HG03354 (cell line): ENCODE results near the gene FECH.
"Not testable (repeated sequence)": the region's sequence is repeated elsewhere in the genome, so short reads cannot be mapped to it uniquely, and the experiment has no call there.

ENCODE experiments used
- ATAC-seq: cut with Tn5 transposase; IDR thresholded peaks from one replicate; pipeline ENCODE4 v1.9.1; 2021; ENCODE audit warnings: mild to moderate bottlenecking; ENCODE audit not compliant: unreplicated experiment, poor library complexity, severe bottlenecking

Gene FECH

GRCh38 chr18:57538614-57539013 lies 47.9 kb downstream of the FECH start:
- no peak for ATAC-seq

GRCh38 chr18:57534511-57534909 lies 52.0 kb downstream of the FECH start:
- no peak for ATAC-seq

- ATAC-seq, result no peak
Observed at GRCh38 chr18:57533868-57534510, 52.5 kb downstream of the FECH start.

GRCh38 chr18:57533006-57533867 lies 53.3 kb downstream of the FECH start:
- ATAC-seq, result no peak

- no peak for ATAC-seq
Observed at GRCh38 chr18:57529151-57529550, 57.4 kb downstream of the FECH start.

- no peak for ATAC-seq
Observed at GRCh38 chr18:57527556-57528229, 58.8 kb downstream of the FECH start.

DNA sequence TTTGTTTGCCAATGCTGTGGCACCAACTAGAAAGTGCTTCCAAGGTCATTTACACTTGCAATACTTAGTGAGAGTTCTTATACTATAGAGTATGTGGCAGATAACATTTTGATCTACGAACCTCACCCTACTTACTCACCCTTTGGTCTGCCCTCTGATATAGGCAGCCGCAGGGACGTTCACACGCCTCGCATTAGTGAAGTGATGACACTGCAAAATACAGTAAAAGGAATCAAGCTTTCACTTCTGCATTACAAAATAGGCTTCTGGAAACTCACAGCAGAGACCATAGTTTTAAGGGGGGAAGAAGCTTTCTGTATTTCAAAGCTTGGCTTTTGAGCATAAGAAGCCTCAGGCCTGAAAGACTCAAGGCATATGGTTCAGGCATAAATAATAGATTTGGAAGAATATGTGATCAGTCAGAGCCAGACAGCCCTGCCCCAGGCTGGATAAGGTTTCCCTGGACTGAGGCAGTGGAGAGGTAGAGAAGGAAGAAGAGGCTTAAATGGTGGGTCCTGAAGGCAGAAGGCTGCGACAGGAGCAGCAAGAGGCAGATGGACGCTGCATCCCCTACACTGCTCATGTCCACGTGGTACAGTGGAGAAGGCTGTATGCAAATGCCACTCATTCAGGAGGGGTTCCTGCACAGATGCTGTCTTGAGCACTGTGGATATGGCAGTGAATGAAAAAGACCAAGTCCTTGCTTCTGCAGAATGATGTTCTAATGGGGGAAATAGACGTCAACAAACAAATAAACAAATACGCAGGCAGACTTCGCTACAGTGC lies 63.1 kb downstream of the FECH start:
- ATAC-seq, result no peak

GRCh38 chr18:57522348-57522747 lies 64.2 kb downstream of the FECH start:
- not testable (repeated sequence) for ATAC-seq

- no peak for ATAC-seq
Observed at GRCh38 chr18:57519668-57520424, 66.7 kb downstream of the FECH start.

- ATAC-seq, result no peak
Observed at GRCh38 chr18:57518533-57518932, 68.0 kb downstream of the FECH start.

DNA sequence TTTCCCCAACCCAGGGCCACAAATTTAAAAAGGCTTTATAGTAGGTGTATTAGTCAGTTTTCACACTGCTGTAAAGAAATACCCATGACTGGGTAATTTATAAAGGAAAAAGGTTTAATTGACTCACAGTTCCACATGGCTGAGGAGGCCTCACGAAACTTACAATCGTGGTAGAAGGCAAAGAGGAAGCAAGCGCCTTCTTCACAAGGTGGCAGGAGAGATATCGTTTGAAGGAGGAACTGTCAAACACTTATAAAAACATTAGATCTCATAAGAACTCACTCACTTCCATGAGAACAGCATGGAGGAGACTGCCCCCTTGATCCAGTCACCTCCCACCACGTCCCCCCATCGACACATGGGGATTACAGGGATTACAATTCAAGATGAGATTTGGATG lies 70.4 kb downstream of the FECH start:
- no peak for ATAC-seq

DNA sequence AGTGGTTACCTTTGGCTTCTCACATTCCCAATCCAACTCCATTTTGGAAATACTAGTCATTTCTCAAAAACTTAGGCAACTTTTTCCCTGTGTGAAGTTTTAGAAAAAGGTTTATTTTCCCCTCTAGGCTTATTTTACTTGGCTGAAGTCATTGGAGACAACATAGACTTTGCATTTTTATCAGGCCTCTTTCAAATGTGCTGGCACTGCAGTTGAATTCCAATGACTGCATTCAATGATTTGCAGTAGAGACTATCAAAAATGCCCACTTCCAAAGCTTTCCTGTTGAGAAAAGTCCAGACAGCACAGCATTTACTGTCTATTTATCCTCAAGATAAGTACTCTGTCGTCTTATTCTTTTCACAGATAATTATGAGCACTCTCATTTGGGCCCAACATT lies 81.3 kb downstream of the FECH start:
- ATAC-seq, result no peak

GRCh38 chr18:57502624-57503023 lies 83.9 kb downstream of the FECH start:
- no peak for ATAC-seq

DNA sequence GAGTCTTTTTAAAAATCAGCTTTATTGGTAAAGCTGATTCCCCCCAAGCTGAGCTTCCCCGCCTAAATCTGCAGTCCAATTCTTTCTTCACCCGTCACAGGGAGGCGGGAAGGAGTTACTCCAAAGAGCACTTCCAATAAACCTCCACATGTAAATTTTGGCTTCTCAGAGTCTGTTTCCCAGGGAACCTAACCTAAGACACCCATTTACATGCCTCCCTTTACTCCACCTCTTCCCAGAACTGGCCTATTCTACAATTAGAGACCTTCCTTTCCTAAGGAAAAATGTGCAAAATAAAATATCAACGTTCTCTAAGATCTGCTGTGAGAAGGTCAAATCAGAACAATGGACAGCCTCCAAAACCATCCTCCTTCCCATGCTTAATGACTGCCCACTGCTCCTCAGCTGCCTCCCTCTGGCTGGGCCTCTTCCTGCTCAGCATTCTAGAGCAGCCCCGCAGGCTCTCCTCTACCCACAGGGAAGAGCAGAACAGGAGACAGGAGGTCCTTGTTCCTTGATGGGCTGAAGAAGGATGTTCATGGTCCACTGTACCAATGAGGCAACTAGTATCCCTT lies 87.7 kb downstream of the FECH start:
- ATAC-seq, result no peak
